ENCODE measurements around the gene RAB40AL. TPM values are rescaled to one million over a fixed set of nuclear protein-coding genes. Genes with fewer than 3 reads are reported as not detected.

RAB40AL gene
- total RNA-seq, 1 donor from 2014 or later: 2.3 TPM

- no peaks in the 10 kb centered on the region for H3K27me3 Mint-ChIP-seq (ENCODE audit: low read depth)
Observed at GRCh38 chrX:102983205-102983604, 46.1 kb downstream of the RAB40AL start.

GRCh38 chrX:102985192-102985591, 48.1 kb downstream of the RAB40AL start:
- no peaks in the 10 kb centered on the region for H3K27me3 Mint-ChIP-seq (ENCODE audit: low read depth)
- peaks cover 14% of the 10 kb centered on the region for H3K9me3 Mint-ChIP-seq
- no peaks in the 10 kb centered on the region for H3K4me1 Mint-ChIP-seq
- H3K36me3 Mint-ChIP-seq: no peaks in the 10 kb centered on the region
- no peak overlapping the region for H3K4me3 Mint-ChIP-seq
- no peak overlapping the region for H3K27ac Mint-ChIP-seq
- DNase-seq (ENCODE audit: low spot score in 2 of 2, unreplicated experiment in 2 of 2): no peak
- no peak for TF ChIP-seq CTCF (IDR thresholded peaks at IDR 0.05; ENCODE audit: unreplicated experiment)

More at GRCh38 chrX:102983205-102983604, 46.1 kb downstream of the RAB40AL start:
- Mint-ChIP-seq H3K9me3 (peaks cover 15% of the 10 kb centered on the region), H3K27ac (no peak overlapping the region), H3K36me3 (no peaks in the 10 kb centered on the region), H3K4me1 (no peaks in the 10 kb centered on the region), H3K4me3 (no peak overlapping the region)
- no peak for TF ChIP-seq CTCF (IDR thresholded peaks at IDR 0.05; ENCODE audit: unreplicated experiment)
- DNase-seq (ENCODE audit: low spot score in 2 of 2, unreplicated experiment in 2 of 2): no peak

Other genes with a start within 250 kb of the RAB40AL start
- gene GPRASP2, start 224.8 kb upstream of the RAB40AL start, total RNA-seq: 22.5 to 25.7 TPM (median 23.5 TPM) in 3 replicates
- 8.4 to 10.0 TPM (median 8.5 TPM) in 3 replicates for gene GPRASP3, start 216.5 kb upstream of the RAB40AL start, total RNA-seq
- 10.7 to 12.2 TPM (median 10.8 TPM) in 3 replicates for gene BEX1, start 126.9 kb downstream of the RAB40AL start, total RNA-seq
- gene NXF3, start 155.9 kb downstream of the RAB40AL start, total RNA-seq: not detected in 3 replicates

Measured in mesothelial cell of epicardium (in vitro differentiated cells).